HepG2 (cell line): ENCODE data around the gene TLCD3A. TPM values are rescaled to one million over a fixed set of nuclear protein-coding genes. Genes with fewer than 3 reads are reported as not detected.

Source experiments
- DPF2 ChIP-seq: sonication (generic); formaldehyde crosslinking; IDR thresholded peaks from 2 replicates; pipeline ENCODE4 v1.4.0; 2020; ENCODE audit warnings: mild to moderate bottlenecking, low read depth, missing genetic modification reagents, borderline replicate concordance
- FOXO1 ChIP-seq: sonication (generic); formaldehyde crosslinking; IDR thresholded peaks from 2 replicates; pipeline ENCODE4 v1.4.0; 2020; ENCODE audit warnings: missing genetic modification reagents
- JUND ChIP-seq: sonication (generic); formaldehyde crosslinking; IDR thresholded peaks from 2 replicates; pipeline ENCODE4 v1.8.0; 2022; ENCODE audit warnings: mild to moderate bottlenecking, missing genetic modification reagents
- KLF11 ChIP-seq: IDR thresholded peaks from 2 replicates; pipeline ENCODE4 v1.6.1; 2016; ENCODE audit warnings: missing compliant biosample characterization
- PAXIP1 ChIP-seq: sonication (generic); formaldehyde crosslinking; conservative IDR thresholded peaks from 2 replicates; pipeline ENCODE4 v1.4.0; 2020; ENCODE audit warnings: mild to moderate bottlenecking, missing genetic modification reagents, moderate library complexity
- ZFP1 ChIP-seq: IDR thresholded peaks from 2 replicates; pipeline ENCODE4 v1.6.1; 2016
- ZNF724P ChIP-seq: sonication (generic); formaldehyde crosslinking; IDR thresholded peaks from 2 replicates; pipeline ENCODE4 v1.8.0; 2022; ENCODE audit warnings: missing genetic modification reagents, borderline replicate concordance
- polyA plus RNA-seq, 8 experiments: library from polyadenylated mRNA; depleted of rRNA in 3 of 8; stranded (reverse) in 7 of 8; unstranded in 1 of 8; fragments of >200 nt; fragmentation: Illumina TruSeq in 4 of 8; extraction: Trizol in 4 of 8; gene quantifications; 2 replicates each; pipeline versions ENCODE4 v1.2.1 to v1.2.3, GENCODE V29; 2011 to 2016; ENCODE audit warnings: low read depth in 4 of 8, missing spikeins in 1 of 8, mixed read lengths in 1 of 8; ENCODE audit not compliant: insufficient read depth in 1 of 8
- total RNA-seq, 5 experiments: library from RNA; depleted of rRNA; stranded (reverse); fragments of >200 nt; fragmentation: Illumina TruSeq; extraction: Trizol; gene quantifications; 2 replicates each; pipeline ENCODE4 v1.2.3, GENCODE V29; 2016; ENCODE audit warnings: low read depth in 1 of 5
- TF ChIP-seq, protein P1 (sequence below): IDR thresholded peaks from 2 replicates; pipeline ENCODE4 v1.6.1; 2012; ENCODE audit warnings: low read length, improper control_type of control experiment
- TF ChIP-seq, protein P2 (sequence below): sonication (generic); formaldehyde crosslinking; IDR thresholded peaks from 2 replicates; pipeline ENCODE4 v1.8.1; 2023; ENCODE audit warnings: mild to moderate bottlenecking, missing genetic modification reagents
- TF ChIP-seq, protein P3 (sequence below): sonication (generic); formaldehyde crosslinking; conservative IDR thresholded peaks from 2 replicates; pipeline ENCODE4 v1.4.0; 2020; ENCODE audit warnings: missing genetic modification reagents

Gene TLCD3A
- total and polyA plus RNA-seq, 2 of the 13 experiments (the other 11 are each of a cell fraction or from before 2014, with no cell fraction given): 25.2 to 46.6 TPM

- TF ChIP-seq, protein P1, sequence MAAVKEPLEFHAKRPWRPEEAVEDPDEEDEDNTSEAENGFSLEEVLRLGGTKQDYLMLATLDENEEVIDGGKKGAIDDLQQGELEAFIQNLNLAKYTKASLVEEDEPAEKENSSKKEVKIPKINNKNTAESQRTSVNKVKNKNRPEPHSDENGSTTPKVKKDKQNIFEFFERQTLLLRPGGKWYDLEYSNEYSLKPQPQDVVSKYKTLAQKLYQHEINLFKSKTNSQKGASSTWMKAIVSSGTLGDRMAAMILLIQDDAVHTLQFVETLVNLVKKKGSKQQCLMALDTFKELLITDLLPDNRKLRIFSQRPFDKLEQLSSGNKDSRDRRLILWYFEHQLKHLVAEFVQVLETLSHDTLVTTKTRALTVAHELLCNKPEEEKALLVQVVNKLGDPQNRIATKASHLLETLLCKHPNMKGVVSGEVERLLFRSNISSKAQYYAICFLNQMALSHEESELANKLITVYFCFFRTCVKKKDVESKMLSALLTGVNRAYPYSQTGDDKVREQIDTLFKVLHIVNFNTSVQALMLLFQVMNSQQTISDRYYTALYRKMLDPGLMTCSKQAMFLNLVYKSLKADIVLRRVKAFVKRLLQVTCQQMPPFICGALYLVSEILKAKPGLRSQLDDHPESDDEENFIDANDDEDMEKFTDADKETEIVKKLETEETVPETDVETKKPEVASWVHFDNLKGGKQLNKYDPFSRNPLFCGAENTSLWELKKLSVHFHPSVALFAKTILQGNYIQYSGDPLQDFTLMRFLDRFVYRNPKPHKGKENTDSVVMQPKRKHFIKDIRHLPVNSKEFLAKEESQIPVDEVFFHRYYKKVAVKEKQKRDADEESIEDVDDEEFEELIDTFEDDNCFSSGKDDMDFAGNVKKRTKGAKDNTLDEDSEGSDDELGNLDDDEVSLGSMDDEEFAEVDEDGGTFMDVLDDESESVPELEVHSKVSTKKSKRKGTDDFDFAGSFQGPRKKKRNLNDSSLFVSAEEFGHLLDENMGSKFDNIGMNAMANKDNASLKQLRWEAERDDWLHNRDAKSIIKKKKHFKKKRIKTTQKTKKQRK: no peak
- TF ChIP-seq PAXIP1 (no peak), DPF2 (CRISPR knock-in tag) (no peak), KLF11 (no peak), JUND (CRISPR knock-in tag) (no peak), ZNF724P (CRISPR knock-in tag) (no peak), ZFP1 (no peak), FOXO1 (no peak)
- TF ChIP-seq, protein P2, sequence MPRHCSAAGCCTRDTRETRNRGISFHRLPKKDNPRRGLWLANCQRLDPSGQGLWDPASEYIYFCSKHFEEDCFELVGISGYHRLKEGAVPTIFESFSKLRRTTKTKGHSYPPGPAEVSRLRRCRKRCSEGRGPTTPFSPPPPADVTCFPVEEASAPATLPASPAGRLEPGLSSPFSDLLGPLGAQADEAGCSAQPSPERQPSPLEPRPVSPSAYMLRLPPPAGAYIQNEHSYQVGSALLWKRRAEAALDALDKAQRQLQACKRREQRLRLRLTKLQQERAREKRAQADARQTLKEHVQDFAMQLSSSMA: no peak
- TF ChIP-seq, protein P3, sequence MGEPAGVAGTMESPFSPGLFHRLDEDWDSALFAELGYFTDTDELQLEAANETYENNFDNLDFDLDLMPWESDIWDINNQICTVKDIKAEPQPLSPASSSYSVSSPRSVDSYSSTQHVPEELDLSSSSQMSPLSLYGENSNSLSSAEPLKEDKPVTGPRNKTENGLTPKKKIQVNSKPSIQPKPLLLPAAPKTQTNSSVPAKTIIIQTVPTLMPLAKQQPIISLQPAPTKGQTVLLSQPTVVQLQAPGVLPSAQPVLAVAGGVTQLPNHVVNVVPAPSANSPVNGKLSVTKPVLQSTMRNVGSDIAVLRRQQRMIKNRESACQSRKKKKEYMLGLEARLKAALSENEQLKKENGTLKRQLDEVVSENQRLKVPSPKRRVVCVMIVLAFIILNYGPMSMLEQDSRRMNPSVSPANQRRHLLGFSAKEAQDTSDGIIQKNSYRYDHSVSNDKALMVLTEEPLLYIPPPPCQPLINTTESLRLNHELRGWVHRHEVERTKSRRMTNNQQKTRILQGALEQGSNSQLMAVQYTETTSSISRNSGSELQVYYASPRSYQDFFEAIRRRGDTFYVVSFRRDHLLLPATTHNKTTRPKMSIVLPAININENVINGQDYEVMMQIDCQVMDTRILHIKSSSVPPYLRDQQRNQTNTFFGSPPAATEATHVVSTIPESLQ: no peak
These were observed 3.5 kb upstream of the TLCD3A start (continued) for GRCh38 chr17:728911-729310.
